Stimulated activated CD8-positive, alpha-beta memory T cell treated with anti-CD3 and anti-CD28 coated beads, Interleukin-4, amount 100 ng/mL, for 24 hours (primary cell): Measurements from ENCODE around the gene FER.
"Not testable (repeated sequence)": the region's sequence is repeated elsewhere in the genome, so short reads cannot be mapped to it uniquely, and the experiment has no call there.

Source experiments
- DNase-seq: peaks from one replicate; pipeline ENCODE4 v3.0.0-alpha.2; 2020; ENCODE audit warnings: low read depth

FER gene

DNA sequence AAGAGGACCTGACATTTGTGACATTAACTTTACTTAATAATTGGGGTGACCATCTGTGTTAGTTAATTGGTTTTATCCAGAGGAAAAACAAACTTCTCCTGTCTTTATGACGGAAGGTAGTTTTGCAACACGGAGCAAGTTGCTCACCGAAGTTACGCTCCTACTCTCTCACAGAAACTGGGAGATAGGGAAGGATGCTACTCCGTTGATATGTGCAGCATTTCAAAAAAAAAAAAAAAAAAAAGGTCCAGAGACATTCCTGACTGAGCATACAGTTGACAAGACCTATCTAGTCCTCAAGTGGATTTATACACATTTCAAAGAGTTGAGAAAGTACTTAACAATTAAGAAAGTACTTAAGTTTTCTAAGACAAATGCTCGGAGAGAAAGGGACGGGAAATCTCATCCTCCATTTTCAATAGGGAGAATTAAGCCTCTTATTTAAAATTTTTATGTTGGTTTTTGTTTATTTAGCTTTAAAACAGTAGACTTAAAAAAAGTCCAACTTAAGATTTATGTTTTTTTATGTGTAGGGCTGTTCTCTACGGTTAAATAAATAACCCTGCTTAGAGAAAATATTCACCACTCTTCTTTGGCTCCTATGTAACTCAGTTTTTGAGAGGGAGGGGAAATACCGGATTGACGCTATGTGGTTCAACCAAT lies 455 bp upstream of the FER start:
- DNase-seq: no peak

DNA sequence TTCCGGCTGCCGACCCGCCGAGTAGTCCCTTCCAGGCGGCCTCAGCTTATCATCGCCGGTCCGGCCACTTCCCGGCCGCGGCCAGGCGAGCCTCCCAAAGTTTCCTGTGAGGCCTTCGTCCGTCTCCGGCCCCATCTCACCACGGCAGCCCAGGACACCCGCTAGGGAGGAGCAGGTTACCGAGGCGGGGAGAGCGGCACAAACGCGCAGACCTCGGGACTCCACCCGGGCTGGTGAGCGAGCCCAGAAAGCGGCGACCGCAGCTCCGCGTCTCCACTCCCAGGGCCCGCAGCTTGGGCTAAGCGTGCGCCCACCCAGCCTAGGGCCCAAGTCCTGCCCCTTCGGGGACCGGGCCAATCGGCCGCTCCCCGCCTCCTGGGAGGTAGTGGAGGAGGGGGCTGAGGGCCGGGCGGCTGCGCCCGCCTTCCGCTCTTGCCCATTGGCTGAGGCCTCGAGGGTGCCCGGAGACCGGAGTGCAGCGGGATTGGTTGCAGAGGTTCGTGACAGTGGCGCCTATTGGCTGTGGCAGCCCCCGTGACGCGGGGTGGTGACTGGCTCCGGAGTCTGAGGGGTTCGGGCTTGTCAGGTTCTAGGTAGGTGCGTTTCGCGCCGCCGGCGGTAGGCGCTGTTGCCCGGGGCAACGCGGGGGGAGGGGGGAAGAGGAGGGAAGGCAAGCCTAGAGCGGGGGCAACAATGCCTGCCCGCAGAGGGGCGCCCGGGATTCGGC lies 867 bp downstream of the FER start:
- peak; percentile 97 for DNase-seq

DNA sequence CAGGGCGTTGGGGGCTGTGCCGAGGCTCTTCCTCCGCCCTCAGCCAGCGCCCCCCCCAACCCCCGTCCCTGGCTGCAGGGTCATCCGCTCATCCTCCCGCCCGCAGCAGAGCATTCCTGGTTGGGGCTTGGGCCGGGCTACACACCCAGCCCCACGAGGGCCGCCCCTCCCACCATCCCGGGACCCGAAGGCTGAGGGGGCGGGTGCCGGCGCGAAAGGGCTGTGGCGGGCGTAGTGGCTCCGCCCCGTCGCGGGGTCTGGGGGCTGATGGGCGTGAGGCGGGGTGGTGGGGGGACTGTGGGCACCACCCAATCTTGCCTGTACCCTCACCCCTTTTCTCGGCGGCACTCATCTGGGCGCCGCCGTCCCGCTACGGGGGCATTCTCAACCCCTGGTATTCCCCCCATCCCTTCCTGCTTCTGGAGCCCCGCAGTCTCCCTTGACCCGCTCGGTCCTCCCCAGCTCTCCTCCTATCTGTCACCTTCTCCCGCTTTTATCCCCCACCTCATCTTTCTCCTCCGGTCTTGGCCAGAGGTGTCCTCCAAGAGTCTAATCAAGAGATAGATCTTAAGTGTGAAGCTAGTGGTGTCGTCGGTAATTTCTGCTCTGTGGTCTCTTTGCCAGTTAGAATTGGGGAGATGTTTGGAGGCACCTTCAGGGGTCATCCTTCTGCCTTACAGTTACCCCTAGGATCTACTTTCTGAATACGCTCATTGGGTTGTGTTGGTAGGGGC lies 1.6 kb downstream of the FER start:
- DNase-seq: peak; percentile 36

DNA sequence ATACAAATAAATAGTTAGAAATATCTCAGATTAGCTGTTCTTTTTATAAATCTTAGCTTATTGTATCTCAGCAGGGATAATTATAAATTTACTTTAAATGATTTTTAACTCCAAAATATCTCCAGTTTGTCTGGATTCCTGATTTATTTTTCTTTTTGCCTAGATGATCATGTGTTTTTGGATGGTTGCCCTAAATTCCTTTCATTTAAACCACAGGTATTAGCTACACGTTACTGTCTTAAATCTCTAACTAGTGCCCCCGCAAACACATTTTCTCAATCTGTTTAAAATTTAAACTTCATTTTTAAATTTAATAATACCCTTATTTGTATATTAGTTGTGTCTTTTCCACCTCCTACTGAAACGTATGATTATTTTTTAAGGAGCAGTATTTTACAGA lies 5.6 kb downstream of the FER start:
- DNase-seq: no peak

DNA sequence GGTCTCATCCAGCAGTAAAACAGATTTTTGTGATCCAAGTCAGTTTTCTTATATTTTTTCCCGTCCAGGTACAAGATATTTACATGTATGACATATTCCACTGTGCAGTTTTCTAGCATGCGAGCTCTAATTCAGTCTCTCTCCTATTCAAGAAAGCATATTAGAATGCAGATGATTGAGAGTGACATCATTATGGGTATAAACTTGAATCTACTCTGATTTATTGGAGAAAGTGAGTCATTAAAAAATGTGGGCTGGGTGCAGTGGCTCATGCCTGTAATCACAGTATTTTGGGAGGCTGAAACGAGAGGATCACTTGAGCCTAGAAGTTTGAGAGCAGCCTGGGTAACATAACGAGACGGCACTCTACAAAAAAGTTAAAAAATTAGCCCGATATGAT lies 6.2 kb downstream of the FER start:
- no peak for DNase-seq

DNA sequence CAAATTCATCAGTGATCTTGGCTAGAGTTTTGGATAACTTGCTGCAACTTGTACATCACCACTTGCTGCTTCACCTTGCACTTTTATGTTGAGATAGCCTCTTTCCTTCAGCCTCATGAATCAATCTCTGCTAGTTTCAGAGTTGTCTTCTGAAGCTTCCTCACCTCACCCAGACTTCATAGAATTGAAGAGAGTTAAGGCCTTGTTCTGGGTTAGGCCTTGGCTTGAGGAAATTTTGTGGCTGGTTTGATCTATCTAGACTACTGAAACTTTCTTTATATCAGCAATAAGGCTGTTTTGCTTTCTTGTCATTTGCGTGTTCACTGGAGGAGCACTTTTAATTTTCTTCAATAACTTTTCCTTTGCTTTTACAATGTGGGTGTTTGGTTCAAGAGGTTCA lies 12.8 kb downstream of the FER start:
- no peak for DNase-seq

DNA sequence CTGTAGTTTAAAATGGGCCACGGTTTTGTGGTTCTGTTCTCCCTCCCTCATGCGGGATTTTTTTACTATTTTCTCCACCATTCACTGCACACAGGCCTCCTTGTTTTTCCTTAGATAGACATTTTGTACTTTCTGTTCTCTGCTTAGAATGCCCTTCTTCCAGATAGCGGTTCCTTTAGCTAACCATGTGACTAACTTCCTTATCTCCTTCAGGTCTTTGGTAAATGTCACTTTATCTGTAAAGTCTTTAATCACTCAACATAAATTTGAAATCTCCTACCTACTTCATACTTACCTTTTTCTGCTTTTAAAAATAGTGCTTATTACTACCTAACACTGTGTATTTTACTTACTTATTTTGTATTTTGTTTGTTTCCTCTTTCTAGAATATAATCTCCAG lies 15.0 kb downstream of the FER start:
- no peak for DNase-seq

DNA sequence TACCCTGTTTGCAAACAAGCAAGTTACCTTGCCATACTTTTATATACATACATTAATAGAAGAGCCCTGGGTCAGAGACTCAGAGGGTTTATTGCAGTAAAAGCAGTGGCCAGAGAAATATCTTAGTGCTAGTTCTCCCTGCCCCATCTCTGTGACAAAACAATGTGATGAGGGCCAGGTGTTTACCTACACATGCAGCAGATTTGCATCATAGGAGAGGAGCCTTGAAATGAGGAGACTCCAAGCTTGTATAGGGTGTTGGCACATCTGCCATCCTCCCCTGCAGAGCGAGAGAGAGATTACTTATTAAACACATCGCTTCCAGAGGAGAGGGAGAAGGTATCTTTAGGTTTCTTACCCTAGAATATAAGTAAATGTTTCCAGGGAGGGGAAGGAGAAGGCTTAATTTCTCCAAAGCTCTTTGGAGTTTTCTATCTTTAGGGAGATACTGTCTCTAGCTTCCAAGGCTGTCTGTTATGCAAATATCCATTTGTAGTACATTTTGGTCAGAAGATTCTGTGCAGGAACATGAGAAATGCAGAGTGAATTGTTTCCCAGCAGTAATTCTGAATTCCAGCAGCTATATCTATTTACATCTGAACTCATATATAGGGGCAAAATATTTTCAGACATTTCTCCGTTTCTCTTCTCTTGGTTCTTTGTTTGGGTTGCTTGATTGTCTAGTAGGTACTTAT lies 15.7 kb downstream of the FER start:
- no peak for DNase-seq

DNA sequence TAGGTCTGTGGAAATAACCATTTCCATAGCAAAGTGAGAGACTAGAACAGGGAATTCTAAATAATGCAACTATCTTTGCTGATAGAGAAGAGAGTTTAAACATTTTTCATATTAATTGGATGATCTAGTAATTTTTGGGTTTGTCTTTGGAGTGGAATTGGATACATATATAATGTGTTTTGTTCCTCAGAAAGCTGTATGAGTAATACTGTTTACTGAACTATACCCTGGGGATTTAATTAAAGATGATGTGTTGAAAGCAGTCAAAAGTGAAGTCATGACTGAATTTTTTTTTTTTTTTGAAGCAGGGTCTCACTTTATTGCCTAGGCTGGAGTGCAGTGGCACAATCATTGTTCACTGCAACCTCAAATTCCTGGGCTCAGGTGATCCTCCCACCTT lies 17.9 kb downstream of the FER start:
- DNase-seq: no peak

DNA sequence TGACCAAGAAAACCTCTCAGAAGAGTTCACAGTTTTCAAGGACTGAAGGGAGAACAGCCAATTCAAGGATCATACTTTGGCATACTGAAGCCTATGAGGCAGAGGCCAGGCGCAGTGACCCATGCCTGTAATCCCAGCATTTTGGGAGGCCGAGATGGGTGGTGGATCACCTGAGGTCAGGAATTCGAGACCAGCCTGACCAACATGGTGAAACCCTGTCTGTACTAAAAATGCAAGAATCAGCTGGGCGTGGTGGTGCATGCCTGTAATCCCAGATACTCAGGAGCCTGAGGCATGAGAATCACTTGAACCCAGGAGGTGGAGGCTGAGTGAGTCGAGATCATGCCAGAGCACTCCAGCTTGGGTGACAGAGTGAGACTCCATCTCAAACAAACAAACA lies 19.2 kb downstream of the FER start:
- not testable (repeated sequence) for DNase-seq

DNA sequence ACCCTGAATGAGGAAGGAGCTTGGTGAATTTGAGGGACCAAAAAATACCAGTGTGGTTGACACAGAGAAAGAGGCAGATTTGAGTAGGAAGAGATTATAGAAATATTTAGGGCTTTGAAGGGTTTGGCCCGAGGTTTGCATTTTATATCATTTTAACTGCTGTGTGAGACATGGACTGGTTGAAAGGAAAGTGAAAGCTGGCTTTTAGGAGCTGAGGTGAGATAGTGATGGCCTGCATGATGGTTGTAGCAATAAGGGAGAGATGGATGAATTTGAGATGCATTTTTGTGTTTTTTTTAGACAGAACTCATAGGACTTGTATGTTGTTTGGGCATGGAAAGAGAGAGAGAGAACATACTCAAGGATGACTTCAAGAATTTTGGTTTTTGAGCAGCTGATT lies 21.7 kb downstream of the FER start:
- DNase-seq: no peak

DNA sequence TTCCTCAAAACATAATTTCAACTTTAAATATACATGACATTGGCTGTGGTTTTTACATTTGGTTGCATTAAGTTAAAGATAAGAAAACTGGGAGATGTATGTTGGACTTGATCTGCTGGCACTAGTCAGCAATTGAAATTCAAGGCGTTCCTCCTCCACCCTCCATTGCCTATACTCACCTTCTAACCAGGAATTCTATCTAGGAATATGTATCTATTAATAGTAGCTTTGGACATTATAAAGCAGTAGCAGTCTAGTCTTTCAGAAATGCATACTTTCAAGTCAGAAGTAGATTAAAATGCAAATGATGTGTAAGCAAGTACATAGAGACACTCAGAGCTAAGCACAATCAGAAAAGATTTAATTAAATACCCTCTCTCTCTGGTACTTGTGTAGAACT lies 24.9 kb downstream of the FER start:
- no peak for DNase-seq

DNA sequence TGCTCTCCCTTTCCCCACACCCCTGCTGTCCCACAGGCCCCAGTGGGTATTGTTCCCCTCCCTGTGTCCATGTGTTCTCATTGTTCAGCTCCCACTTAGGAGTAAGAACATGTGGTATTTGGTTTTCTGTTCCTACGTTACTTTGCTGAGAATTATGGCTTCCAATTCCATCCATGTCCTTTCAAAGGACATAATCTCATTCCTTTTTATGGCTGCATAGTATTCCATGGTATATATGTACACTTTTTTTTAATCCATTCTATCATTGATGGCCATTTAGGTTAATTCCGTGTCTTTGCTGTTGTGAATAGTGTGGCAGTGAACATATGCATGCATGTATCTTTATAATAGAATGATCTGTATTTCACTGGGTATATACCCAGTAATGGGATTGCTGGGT lies 25.6 kb downstream of the FER start:
- DNase-seq: no peak

DNA sequence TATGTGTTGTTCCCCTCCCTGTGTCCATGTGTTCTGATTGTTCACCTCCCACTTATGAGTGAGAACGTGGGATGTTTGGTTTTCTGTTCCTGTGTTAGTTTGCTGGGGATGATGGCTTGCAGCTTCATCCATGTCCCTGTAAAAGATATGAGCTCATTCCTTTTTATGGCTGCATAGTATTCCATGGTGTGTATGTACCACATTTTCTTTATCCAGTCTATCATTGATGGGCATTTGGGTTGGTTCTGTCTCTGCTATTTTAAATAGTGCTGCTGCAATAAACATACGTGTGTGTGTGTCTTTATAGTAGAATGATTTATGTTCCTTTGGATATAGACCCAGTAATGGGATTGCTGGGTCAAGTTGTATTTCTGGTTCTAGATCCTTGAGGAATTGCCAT lies 26.4 kb downstream of the FER start:
- not testable (repeated sequence) for DNase-seq

DNA sequence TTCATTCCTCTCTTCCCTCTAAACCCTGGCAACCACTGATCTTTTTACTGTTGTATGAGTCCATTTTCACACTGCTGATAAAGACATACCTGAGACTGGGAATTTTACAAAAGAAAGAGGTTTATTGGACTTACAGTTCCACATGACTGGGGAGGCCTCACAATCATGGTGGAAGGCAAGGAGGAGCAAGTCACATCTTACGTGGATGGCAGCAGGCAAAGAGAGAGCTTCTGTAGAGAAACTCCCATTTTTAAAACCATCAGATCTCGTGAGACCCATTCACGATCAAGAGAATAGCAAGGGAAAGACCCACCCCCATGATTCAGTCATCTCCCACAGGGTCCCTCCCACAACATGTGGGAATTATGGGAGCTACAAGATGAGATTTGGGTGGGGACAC lies 29.9 kb downstream of the FER start:
- DNase-seq: not testable (repeated sequence)

DNA sequence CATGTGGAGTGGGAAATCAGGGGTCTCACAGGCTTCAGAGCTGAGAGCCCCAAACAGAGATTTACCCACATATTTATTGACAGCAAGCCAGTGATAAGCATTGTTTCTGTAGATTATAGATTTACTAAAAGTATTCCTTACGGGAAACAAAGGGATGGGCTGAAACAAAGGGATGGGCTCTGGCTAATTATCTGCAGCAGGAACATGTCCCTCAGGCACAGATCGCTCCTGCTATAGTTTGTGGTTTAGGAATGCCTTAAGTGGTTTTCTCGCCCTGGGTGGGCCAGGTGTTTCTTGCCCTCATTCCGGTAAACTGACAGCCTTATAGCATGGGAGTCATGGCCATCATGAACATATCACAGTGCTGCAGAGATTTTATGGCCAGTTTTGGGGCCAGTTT lies 36.9 kb downstream of the FER start:
- DNase-seq: not testable (repeated sequence)

DNA sequence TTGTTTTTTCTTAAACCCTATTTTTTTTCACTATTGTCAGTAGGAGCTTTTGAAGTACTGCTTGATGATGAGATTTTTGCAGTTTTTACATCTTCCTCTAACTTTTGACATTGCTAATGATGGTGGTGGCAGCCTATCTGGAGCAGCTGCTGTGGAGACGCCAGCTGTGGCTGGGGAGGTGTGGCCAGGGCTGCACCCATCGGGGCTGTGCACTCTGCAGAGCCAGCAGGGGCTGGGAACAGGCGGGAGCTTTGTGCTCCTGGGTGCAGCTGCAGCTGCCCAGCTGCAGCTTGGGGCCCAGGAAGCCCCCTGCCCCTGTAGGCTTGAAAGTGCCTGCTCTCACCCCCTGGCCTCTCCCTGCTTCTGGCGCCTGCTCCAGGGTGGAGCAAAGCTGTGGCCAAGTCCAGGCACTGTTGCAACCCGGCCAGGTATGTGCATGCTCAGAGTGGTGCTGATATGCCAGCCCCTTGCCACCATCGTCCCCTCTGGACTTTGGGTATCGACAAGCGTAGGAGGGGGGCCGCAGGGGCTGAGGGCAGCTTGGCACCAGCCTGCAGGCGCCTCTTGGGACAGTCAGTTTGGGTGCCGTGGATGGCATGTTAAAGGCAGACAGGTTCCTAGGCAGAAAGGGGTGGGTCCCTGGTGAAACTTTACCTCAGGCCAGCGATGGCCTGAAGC lies 39.2 kb downstream of the FER start:
- no peak for DNase-seq

DNA sequence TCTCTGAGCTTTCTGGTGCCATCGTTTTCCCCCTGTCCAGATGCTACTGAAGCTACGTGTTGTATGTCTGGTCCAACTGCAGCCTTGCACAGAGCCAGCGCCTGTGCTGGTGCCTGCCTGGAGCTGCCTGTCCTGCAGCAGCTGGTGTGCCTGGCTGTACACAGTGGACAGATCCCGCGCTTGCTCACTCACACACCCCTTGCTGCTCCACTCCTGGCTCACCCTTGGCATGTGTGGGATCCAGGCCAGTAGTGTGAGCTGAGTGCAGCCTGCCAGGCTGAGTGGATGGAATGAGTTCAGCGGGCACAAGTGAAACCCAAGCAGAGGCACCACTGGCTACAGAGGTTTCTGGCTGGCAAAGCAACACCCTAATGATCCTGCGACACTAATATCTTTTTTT lies 40.4 kb downstream of the FER start:
- no peak for DNase-seq

DNA sequence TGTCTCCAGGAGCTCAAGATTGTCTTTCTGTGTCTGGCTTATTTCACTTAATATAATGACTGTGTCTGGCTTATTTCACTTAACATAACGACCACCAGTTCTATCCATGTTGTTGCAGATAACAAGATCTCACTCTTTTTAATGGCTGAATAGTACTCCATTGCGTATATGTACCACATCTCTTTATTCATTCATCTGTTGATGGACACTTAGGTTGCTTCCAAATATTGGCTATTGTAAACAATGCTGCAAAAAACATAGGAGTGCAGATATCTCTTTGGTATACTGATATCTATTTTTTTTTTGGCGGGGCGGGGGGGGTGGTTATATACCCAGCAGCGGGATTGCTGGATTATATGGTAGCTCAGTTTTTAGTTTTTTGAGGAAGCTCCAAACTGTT lies 45.5 kb downstream of the FER start:
- DNase-seq: no peak

DNA sequence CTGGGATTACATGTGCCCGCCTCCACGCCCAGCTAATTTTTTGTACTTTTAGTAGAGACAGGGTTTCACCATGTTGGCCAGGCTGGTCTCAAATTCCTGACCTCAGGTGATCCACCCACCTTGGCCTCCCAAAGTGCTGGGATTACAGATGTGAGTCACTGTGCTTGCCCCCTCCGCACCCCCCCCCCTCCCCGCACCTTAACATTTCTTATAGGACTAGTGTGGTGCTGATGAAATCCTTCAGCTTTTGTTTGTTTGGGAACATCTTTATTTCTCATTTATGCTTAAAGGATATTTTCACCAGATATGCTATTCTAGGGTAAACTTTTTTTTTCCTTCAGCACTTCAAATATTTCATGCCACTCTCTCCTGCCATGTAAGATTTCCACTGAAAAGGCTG lies 46.7 kb downstream of the FER start:
- not testable (repeated sequence) for DNase-seq

DNA sequence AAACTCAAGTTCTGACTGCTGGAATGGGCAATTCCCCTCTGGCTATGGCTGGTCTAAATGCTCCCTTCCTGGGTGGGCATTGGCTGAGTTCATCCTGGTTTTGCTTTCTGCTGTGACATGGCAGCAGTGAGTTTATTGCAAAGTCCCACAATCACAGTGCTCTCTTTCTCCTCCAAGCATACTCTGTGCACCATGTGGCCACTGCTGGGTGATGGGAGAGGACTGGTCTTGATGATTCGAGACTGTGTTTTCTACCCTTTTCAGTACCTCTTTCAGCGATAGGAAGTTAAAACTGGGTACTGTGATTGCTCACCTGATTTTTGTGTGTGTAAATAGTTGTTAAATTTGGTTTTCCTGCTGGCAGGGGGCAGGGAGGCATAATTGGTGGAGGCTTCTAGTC lies 49.7 kb downstream of the FER start:
- no peak for DNase-seq

DNA sequence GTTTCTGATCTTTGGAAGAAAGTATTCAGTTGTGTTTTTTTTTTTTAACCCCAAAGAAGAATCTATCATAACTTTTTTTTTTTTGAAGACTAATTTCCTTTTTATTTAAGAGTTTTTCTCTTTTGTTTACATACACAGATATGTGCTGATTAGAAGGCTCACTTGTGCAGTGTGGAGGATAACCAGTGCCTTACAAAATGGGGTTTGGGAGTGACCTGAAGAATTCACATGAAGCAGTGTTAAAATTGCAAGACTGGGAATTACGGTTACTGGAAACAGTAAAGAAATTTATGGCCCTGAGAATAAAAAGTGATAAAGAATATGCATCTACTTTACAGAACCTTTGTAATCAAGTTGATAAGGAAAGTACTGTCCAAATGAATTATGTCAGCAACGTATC lies 50.3 kb downstream of the FER start:
- no peak for DNase-seq
